PC-9 (cell line): Measurements from ENCODE around the gene STEEP1. TPM values are rescaled to one million over a fixed set of nuclear protein-coding genes. Genes with fewer than 3 reads are reported as not detected.
A peak's percentile ranks its signal among the peaks of the same experiment; 100 is the strongest.

Source experiments
- BruUV-seq: library from RNA; stranded (reverse); fragments of 400-500 nt; replicated peaks from 2 replicates; lab custom pipeline; 2021; lab: Mats Ljungman, UMichigan
- CTCF ChIA-PET: fragments of 300-600 bp; sonication (Branson Sonifier 250); formaldehyde crosslinking; loops from one replicate; lab custom pipeline; 2022; ENCODE audit warnings: antibody characterized with exemption; lab: Charles Lee
- POLR2A ChIA-PET: fragments of 300-600 bp; sonication (Branson Sonifier 250); formaldehyde crosslinking; loops from one replicate; lab custom pipeline; 2022; ENCODE audit warnings: antibody characterized with exemption; ENCODE audit not compliant: unreplicated experiment; lab: Charles Lee
- DNase-seq, 2 experiments: peaks; one replicate each; pipeline versions ENCODE4 v3.0.0 to v3.0.0-alpha.2; 2015 to 2022; ENCODE audit warnings: mixed read lengths in 1 of 2
- H2AFZ ChIP-seq: fragments of 200-600 bp; sonication (generic); 2 replicates; pipeline ENCODE4 v1.8.1; 2017; ENCODE audit warnings: antibody characterized with exemption
- H3F3A ChIP-seq: fragments of 200-600 bp; sonication (generic); 2 replicates; pipeline ENCODE4 v1.8.1; 2017; ENCODE audit warnings: antibody characterized with exemption, mild to moderate bottlenecking, low read depth; ENCODE audit not compliant: insufficient read depth
- H3K27ac ChIP-seq: fragments of 200-600 bp; sonication (generic); 2 replicates; pipeline ENCODE4 v1.6.1; 2016; ENCODE audit warnings: mixed run types
- H3K27me3 ChIP-seq: fragments of 200-600 bp; sonication (generic); 2 replicates; pipeline ENCODE4 v1.6.1; 2016; ENCODE audit warnings: low read depth, mixed run types; ENCODE audit not compliant: insufficient read depth
- H3K36me3 ChIP-seq: fragments of 200-600 bp; sonication (generic); 2 replicates; pipeline ENCODE4 v1.6.1; 2016; ENCODE audit warnings: low read depth, mixed run types
- H3K4me1 ChIP-seq: fragments of 200-600 bp; sonication (generic); replicated peaks from 2 replicates; pipeline ENCODE4 v1.6.1; 2016; ENCODE audit warnings: mixed run types; ENCODE audit not compliant: insufficient read depth
- H3K4me2 ChIP-seq: fragments of 200-600 bp; sonication (generic); 2 replicates; pipeline ENCODE4 v1.6.1; 2017; ENCODE audit warnings: mixed run types
- H3K4me3 ChIP-seq: fragments of 200-600 bp; sonication (generic); 2 replicates; pipeline ENCODE4 v1.6.1; 2016; ENCODE audit warnings: mixed run types
- H3K79me2 ChIP-seq: fragments of 200-600 bp; sonication (generic); 2 replicates; pipeline ENCODE4 v1.6.1; 2017; ENCODE audit warnings: low read depth, mixed run types
- H3K9me2 ChIP-seq: fragments of 200-600 bp; sonication (generic); 2 replicates; pipeline ENCODE4 v1.8.1; 2017; ENCODE audit warnings: mild to moderate bottlenecking; ENCODE audit not compliant: insufficient read depth
- H3K9me3 ChIP-seq: fragments of 200-600 bp; sonication (generic); 2 replicates; pipeline ENCODE4 v1.8.1; 2016; ENCODE audit warnings: low read depth; ENCODE audit not compliant: insufficient read depth
- H4K20me1 ChIP-seq: fragments of 200-600 bp; sonication (generic); 2 replicates; pipeline ENCODE4 v1.8.1; 2017; ENCODE audit not compliant: insufficient read depth
- CTCF ChIP-seq: fragments of 200-600 bp; sonication (generic); conservative IDR thresholded peaks from 2 replicates; pipeline ENCODE4 v1.6.1; 2017; ENCODE audit warnings: mixed run types, antibody characterized with exemption, mild to moderate bottlenecking, moderate library complexity
- EZH2 ChIP-seq: fragments of 200-600 bp; sonication (generic); IDR thresholded peaks from 2 replicates; pipeline ENCODE4 v1.8.0; 2017; ENCODE audit warnings: antibody characterized with exemption, low read depth
- intact Hi-C: fragments of 100-400 bp; cut with micrococcal nuclease; formaldehyde crosslinking; loops from one replicate; pipeline ENCODE4 v1.10.0; 2022; ENCODE audit not compliant: unreplicated experiment
- total RNA-seq: library from RNA; stranded (reverse); gene quantifications from 2 replicates; pipeline ENCODE4 v1.2.3, GENCODE V29; 2021

STEEP1 gene
- total RNA-seq, 1 experiment from 2014 or later, result 56.5 TPM

GRCh38 chrX:119606280-119607017 is 41.2 kb upstream of the STEEP1 start, which contains the start of gene NKRF:
TSS of gene NKRF (minus strand) at chrX:119606424.
- no peaks in the 10 kb centered on the region for H3K27me3 ChIP-seq
- peaks cover 29% of the 10 kb centered on the region for H3K4me1 ChIP-seq
- peak within 1 kb of the TSS; percentile 87 for H2AFZ ChIP-seq
- H3K4me3 ChIP-seq, result peak within 1 kb of the TSS; percentile 79
- peaks cover 20% of the 10 kb centered on the region; the same call in 1 of the 2 replicates for H3F3A ChIP-seq
- POLR2A ChIA-PET, result interaction anchor here (0.6 to 1.1 kb wide), 2 partner anchors 32 to 152 kb away, joined by 5 to 42 read pairs; partner anchors contain the start of genes SOWAHD and UBE2A
- peaks cover 39% of the 10 kb centered on the region for H4K20me1 ChIP-seq
- BruUV-seq, result TSS peak; percentile 99
- H3K4me2 ChIP-seq, result peak within 1 kb of the TSS; percentile 93
- peak within 1 kb of the TSS; percentile 51 for H3K27ac ChIP-seq
- intact Hi-C loops, result loop anchor here (5.0 to 10.0 kb wide), 4 partner anchors 88 to 281 kb away; partner anchors contain the start of genes NDUFA1, RNF113A, RPL39 and SEPTIN6
- CTCF ChIA-PET, result interaction anchor here (0.6 to 1.0 kb wide), 2 partner anchors 106 to 1008 kb away, joined by 3 read pairs; no protein-coding TSS in a partner anchor
- peak; percentile 86 to 94 for DNase-seq
- TF ChIP-seq EZH2 (no peak), CTCF (no peak)
- peaks cover 16% of the 10 kb centered on the region for H3K36me3 ChIP-seq
- H3K9me3 ChIP-seq, result no peaks in the 10 kb centered on the region
- H3K79me2 ChIP-seq, result peaks cover 48% of the 10 kb centered on the region
- H3K9me2 ChIP-seq, result no peaks in the 10 kb centered on the region

GRCh38 chrX:119605464-119606279 is 40.5 kb upstream of the STEEP1 start:
- intact Hi-C loops, result loop anchor here (5.0 to 10.0 kb wide), 4 partner anchors 89 to 282 kb away; partner anchors contain the start of genes NDUFA1, RNF113A, RPL39 and SEPTIN6
- Histone ChIP-seq H3K36me3 (peaks cover 16% of the 10 kb centered on the region), H3K27ac (peak overlapping the region; percentile 51), H2AFZ (peak overlapping the region; percentile 87), H3F3A (peaks cover 18% of the 10 kb centered on the region; the same call in 1 of the 2 replicates), H4K20me1 (peaks cover 45% of the 10 kb centered on the region), H3K9me2 (no peaks in the 10 kb centered on the region), H3K9me3 (no peaks in the 10 kb centered on the region), H3K27me3 (no peaks in the 10 kb centered on the region), H3K4me3 (peak overlapping the region; percentile 79), H3K4me2 (peak overlapping the region; percentile 93), H3K79me2 (peaks cover 55% of the 10 kb centered on the region), H3K4me1 (peaks cover 29% of the 10 kb centered on the region)
- TF ChIP-seq EZH2 (no peak), CTCF (no peak)
- peak; percentile 39 to 42 for DNase-seq
- ChIA-PET CTCF (interaction anchor here (0.5 to 1.0 kb wide), 6 partner anchors 105 to 1009 kb away, joined by 3 to 23 read pairs (median 4); no protein-coding TSS in a partner anchor), POLR2A (interaction anchor here (0.6 to 1.1 kb wide), 2 partner anchors 41 to 153 kb away, joined by 5 to 42 read pairs; partner anchors contain the start of genes SOWAHD and STEEP1)
- TSS peak; percentile 19 for BruUV-seq
